HG03558 (cell line): ENCODE measurements around the gene APOBEC4.
A peak's percentile ranks its signal among the peaks of the same experiment; 100 is the strongest.
"Not testable (repeated sequence)": the region's sequence is repeated elsewhere in the genome, so short reads cannot be mapped to it uniquely, and the experiment has no call there.

Experiments used
- ATAC-seq: cut with Tn5 transposase; IDR thresholded peaks from one replicate; pipeline ENCODE4 v1.9.1; 2021; ENCODE audit warnings: moderate number of reproducible peaks; ENCODE audit not compliant: unreplicated experiment; ENCODE audit errors: extremely low read depth

The APOBEC4 gene

GRCh38 chr1:183652547-183653461, at the start of gene APOBEC4:
TSS of gene APOBEC4 (minus strand) at chr1:183653316. CDS start at chr1:183648781, 4,535 bp downstream.
- no peak for ATAC-seq

- ATAC-seq = no peak
Measured at GRCh38 chr1:183702813-183703198, 49.7 kb upstream of the APOBEC4 start.

DNA sequence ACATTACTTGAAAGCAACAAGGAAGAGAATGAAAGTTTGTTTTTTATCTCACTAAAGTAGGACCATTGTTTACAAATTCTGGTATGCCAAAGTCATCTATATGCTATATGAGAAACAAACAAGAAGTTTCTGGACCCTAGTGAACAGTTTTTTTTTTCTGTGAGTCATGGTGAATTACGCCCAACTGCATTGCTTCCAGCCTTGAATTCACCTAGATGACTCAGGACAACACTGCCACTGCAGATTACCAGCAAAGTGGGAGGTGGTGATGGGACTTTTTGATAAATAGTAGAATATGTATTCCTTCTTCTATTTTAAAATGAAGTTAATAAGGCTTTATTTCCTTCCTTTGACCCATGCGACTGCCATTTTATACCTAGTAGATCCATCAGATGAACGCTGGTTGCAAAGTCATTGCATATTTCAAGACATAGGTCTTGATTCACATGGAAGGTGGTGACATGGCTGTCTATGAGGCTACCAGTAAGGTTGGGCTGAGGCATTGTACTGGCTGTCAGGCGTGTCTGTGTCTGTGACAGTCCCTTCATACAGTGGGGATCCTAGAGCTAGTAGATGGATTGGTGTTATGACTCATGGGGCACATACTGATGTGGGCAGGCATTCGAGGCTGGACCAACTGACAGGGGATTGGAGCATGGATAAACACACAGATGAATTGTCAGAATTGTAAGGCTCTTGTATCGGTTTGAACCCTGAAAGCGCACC, 49.1 kb upstream of the APOBEC4 start:
- ATAC-seq = no peak

- no peak for ATAC-seq
Measured at GRCh38 chr1:183699616-183700160, 46.6 kb upstream of the APOBEC4 start.

DNA sequence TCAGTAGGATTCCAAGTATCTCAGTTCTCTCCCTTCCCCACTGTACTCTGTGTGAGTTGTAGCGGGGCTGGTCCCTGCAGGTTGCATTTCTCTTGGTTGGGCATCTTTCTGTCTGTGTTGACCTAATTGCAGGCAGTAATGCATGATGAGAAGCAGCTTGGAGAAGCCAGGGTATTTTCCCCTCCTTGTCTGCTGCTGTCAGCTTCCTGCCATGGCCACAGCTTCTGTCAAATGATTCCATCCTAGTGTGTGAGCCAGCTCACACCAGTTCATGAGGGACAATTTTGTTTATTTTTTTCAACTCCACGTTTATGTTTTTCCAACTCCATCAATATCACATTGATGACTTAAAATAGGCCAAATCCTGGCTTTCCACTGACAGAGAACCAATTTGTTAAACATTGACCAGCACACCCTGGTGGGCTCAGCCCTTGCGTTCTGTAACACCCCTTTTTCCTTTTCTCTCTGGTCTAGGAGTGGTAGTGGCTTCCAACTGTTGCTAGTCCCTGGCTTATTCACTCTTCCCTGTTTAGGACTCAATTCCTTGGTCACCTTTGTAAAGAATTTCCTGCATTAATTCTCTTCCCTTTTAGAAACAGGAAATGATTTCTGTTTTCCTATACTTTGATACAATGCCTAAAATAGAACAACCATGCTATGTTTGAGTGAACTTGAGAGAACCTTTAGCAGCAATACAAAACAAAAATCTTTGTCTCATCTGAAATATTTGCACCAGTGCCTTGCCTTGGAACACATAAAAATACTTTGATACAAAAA, 44.9 kb upstream of the APOBEC4 start:
- no peak for ATAC-seq

GRCh38 chr1:183696981-183697380, 43.9 kb upstream of the APOBEC4 start:
- ATAC-seq = no peak

- ATAC-seq = no peak
Measured at GRCh38 chr1:183694755-183695154, 41.6 kb upstream of the APOBEC4 start.

GRCh38 chr1:183694066-183694465, 41.0 kb upstream of the APOBEC4 start:
- no peak for ATAC-seq

- ATAC-seq = no peak
Measured at GRCh38 chr1:183693521-183693920, 40.4 kb upstream of the APOBEC4 start.

DNA sequence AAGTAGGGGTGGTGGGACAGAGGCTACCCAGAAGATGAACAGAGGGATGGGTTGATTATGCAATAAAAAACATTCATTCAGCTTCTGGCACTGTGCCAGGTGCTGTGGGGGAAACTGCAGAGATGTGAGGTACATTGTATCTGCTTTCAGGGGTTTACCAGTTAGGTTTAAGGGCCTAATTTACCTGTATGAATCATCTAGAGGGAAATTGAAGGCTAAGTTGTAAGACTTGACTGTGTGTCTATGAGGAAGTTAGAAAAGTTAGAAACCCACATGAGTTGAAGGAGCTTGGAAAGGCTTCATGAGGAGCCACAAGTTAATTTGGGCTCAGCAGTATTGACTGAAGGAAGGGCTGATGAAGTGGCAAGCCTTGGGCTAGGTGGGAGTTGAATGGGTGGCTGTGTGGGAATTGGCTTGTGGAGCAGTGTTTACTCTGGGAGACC, 36.7 kb upstream of the APOBEC4 start:
- ATAC-seq = no peak

- ATAC-seq = no peak
Measured at GRCh38 chr1:183688341-183689060, 35.4 kb upstream of the APOBEC4 start.

DNA sequence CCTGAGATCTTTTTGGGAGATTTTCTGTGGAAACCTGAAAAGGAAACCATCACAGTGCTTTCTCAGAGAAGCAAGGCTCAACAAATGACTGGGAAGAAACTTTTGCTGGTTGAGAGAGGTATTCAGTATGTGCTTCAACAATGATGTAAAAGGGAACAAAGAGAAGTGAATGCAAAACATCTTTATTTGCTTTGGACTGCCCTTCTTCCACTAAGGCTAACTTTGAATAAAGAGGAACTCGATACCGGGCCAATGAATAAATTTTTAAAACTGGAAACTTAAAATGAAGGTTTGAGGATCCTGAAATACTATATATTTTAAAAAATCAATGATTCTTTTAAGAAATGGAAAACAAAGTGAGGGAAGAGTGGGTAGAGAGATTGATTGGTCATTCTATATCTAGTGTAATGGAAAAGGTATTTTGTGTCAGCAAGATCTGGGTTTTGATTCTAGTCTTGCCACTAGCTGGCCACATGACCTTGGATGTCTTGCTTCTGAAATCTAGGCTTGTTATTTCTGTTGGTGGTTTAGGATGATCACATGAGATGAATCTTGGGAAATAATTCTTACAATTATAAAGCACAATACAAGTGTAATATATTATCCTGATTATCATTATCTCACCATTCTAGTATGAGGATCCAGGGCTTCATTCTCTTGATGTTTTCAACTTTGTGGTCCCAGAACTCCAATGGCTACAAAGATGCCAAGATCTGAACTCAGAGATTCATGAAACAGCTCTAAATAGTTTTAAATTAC, 34.6 kb upstream of the APOBEC4 start:
- no peak for ATAC-seq

- ATAC-seq = no peak
Measured at GRCh38 chr1:183686229-183686628, 33.1 kb upstream of the APOBEC4 start.

GRCh38 chr1:183685112-183685713, 32.1 kb upstream of the APOBEC4 start:
- ATAC-seq = peak; percentile 67

DNA sequence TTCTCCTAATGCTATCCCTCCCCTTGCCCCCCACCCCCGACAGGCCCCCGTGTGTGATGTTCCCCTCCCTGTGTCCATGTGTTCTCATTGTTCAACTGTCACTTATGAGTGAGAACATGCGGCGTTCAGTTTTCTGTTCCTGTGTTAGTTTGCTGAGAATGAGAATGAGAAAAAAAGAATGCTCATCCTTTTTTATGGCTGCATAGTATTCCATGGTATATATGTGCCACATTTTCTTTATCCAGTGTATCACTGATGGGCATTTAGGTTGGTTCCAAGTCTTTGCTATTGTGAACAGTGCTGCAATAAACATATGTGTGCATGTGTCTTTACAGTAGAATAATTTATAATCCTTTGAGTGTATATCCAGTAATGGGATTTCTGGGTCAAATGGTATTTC, 26.2 kb upstream of the APOBEC4 start:
- not testable (repeated sequence) for ATAC-seq

DNA sequence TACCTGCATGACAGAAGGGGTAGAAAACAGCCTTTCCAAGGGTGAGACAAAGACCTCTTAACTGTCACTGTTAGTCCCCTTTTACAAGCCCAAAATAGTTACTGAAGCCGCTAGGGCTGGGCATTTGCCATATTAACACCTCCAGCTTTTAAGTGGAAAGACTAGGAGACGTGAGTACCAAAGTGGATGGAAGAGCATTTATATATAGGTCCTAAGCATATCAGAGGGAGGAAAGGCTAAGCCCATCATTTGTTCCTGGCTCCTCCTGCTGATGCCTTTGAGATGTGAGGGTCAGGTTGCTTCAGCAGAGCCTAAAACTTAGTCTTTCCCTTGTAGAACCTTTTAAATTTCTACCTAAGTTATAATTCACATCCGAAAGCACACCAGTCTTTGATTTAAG, 25.7 kb upstream of the APOBEC4 start:
- no peak for ATAC-seq

GRCh38 chr1:183676586-183677189, 23.6 kb upstream of the APOBEC4 start:
- ATAC-seq = no peak

DNA sequence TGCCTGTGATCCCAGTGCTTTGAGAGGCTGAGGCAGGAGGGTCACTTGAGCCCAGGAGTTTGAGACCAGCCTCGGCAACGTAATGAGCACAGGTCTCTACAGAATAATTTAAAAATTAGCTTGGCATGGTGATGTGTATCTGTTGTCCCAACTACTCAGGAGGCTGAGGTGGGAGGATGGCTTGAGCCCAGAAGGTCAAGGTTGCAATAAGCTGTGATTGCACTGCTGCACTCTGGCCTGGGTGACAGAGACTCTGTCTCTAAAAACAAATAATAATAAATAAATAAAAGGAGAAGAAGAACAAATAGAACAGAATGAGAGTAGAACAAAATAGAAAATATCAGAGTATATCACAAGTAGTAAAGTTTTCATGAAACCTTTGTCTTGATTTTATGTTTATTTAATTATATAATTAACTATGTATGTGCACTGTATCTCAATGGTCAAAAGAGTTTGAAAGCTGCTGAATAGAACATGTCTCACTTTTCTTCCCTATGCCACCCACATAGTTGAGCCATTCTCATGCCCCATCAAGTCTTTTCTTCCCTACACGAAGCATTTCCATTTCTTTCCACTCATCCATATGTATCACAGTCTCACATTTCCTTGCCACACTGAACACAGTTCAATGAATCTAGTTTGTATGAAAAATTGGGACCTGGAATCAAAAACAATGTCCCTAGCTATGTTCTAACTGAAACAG, 22.9 kb upstream of the APOBEC4 start:
- no peak for ATAC-seq
